Activated CD8-positive, alpha-beta T cell treated with anti-CD3 and anti-CD28 coated beads, Interleukin-2, amount 10 ng/mL, durations not matched to agents 7 days and 5 days (primary cell): Measurements from ENCODE around the gene MBD3. TPM values are rescaled to one million over a fixed set of nuclear protein-coding genes. Genes with fewer than 3 reads are reported as not detected.

Source experiments
- ATAC-seq: fragments of 150-1000 bp; cut with Tn5 transposase; one replicate; pipeline ENCODE4 v1.10.0; 2021; ENCODE audit warnings: moderate library complexity
- CTCF ChIA-PET: fragments of 350-600 bp; sonication (Branson Sonifier 250); formaldehyde crosslinking; loops from one replicate; lab custom pipeline; 2021; ENCODE audit warnings: antibody characterized with exemption; lab: Charles Lee
- POLR2A ChIA-PET: fragments of 350-600 bp; sonication (Branson Sonifier 250); formaldehyde crosslinking; loops from one replicate; lab custom pipeline; 2021; ENCODE audit warnings: antibody characterized with exemption; lab: Charles Lee
- DNase-seq: peaks from one replicate; pipeline ENCODE4 v3.0.0-alpha.2; 2020
- H3K27ac Mint-ChIP-seq: one replicate; pipeline ENCODE4 v1.8.0; 2021; ENCODE audit warnings: mild to moderate bottlenecking, mixed read lengths
- H3K27me3 Mint-ChIP-seq: one replicate; pipeline ENCODE4 v1.8.0; 2021; ENCODE audit warnings: low read depth, mixed read lengths
- H3K36me3 Mint-ChIP-seq: one replicate; pipeline ENCODE4 v1.8.0; 2021; ENCODE audit warnings: low read depth, mixed read lengths
- H3K4me1 Mint-ChIP-seq: one replicate; pipeline ENCODE4 v1.8.0; 2021; ENCODE audit warnings: low read depth, mixed read lengths
- H3K4me3 Mint-ChIP-seq: one replicate; pipeline ENCODE4 v1.8.0; 2021; ENCODE audit warnings: mild to moderate bottlenecking, mixed read lengths
- H3K9me3 Mint-ChIP-seq: one replicate; pipeline ENCODE4 v1.8.0; 2022; ENCODE audit warnings: mixed read lengths; ENCODE audit not compliant: insufficient read depth
- total RNA-seq, 2 experiments: library from RNA; stranded (reverse); gene quantifications; one replicate each; pipeline ENCODE4 v1.2.3, GENCODE V29; 2021

The MBD3 gene
- total RNA-seq, 2 experiments from 2014 or later, result 98.4 to 102 TPM

DNA sequence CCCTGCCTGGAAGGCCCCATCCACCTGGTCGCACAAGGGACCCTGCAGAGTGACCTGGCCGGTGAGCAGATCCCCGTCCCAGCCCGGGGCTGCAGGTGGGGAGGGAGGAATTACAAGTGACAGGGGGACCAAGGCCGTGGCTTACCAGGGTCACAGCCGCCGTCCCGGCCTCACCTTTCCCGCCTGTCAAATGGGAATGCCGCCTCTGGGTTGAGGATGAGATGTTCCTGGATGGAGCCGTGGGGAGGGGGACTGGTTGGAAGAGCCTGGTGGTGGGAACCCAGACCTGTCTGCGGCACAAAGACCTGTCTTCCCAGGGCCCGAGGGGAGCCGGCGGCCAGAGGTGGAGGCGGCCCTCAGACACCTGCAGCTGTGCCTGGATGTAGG is 63.2 kb downstream of the MBD3 start:
- Mint-ChIP-seq H3K36me3 (no peaks in the 10 kb centered on the region), H3K27ac (no peak overlapping the region), H3K27me3 (peaks cover 17% of the 10 kb centered on the region), H3K9me3 (no peaks in the 10 kb centered on the region), H3K4me3 (no peak overlapping the region), H3K4me1 (peaks cover 2% of the 10 kb centered on the region)
- CTCF ChIA-PET, result no interaction called here
- DNase-seq, result no peak
- ATAC-seq, result no peak
- POLR2A ChIA-PET, result no interaction called here

- Mint-ChIP-seq H3K27ac (no peak overlapping the region), H3K4me3 (no peak overlapping the region), H3K9me3 (no peaks in the 10 kb centered on the region), H3K36me3 (no peaks in the 10 kb centered on the region), H3K27me3 (peaks cover 19% of the 10 kb centered on the region), H3K4me1 (peaks cover 2% of the 10 kb centered on the region)
- ChIA-PET POLR2A (no interaction called here), CTCF (no interaction called here)
- no peak for ATAC-seq
- no peak for DNase-seq
Measured at GRCh38 chr19:1528596-1529429, 63.9 kb downstream of the MBD3 start.

- ChIA-PET CTCF (no interaction called here), POLR2A (no interaction called here)
- peaks cover 2% of the 10 kb centered on the region for H3K4me1 Mint-ChIP-seq
- no peak overlapping the region for H3K4me3 Mint-ChIP-seq
- H3K27ac Mint-ChIP-seq, result no peak overlapping the region
- H3K27me3 Mint-ChIP-seq, result peaks cover 23% of the 10 kb centered on the region
- H3K36me3 Mint-ChIP-seq, result no peaks in the 10 kb centered on the region
- no peak for DNase-seq
- no peak for ATAC-seq
- no peaks in the 10 kb centered on the region for H3K9me3 Mint-ChIP-seq
Measured at GRCh38 chr19:1527650-1528309, 64.9 kb downstream of the MBD3 start.

GRCh38 chr19:1526979-1527649 is 65.6 kb downstream of the MBD3 start:
- no peak for DNase-seq
- Mint-ChIP-seq H3K27ac (no peak overlapping the region), H3K36me3 (no peaks in the 10 kb centered on the region), H3K4me1 (peaks cover 2% of the 10 kb centered on the region), H3K27me3 (peaks cover 23% of the 10 kb centered on the region), H3K4me3 (no peak overlapping the region), H3K9me3 (no peaks in the 10 kb centered on the region)
- no peak for ATAC-seq
- POLR2A ChIA-PET, result no interaction called here
- CTCF ChIA-PET, result no interaction called here

- no peaks in the 10 kb centered on the region for H3K9me3 Mint-ChIP-seq
- H3K27me3 Mint-ChIP-seq, result peaks cover 25% of the 10 kb centered on the region
- H3K36me3 Mint-ChIP-seq, result no peaks in the 10 kb centered on the region
- peaks cover 2% of the 10 kb centered on the region for H3K4me1 Mint-ChIP-seq
- ChIA-PET CTCF (no interaction called here), POLR2A (no interaction called here)
- H3K27ac Mint-ChIP-seq, result no peak overlapping the region
- DNase-seq (no peak), ATAC-seq (no peak)
- no peak overlapping the region for H3K4me3 Mint-ChIP-seq
Measured at GRCh38 chr19:1526066-1526778, 66.4 kb downstream of the MBD3 start.

DNA sequence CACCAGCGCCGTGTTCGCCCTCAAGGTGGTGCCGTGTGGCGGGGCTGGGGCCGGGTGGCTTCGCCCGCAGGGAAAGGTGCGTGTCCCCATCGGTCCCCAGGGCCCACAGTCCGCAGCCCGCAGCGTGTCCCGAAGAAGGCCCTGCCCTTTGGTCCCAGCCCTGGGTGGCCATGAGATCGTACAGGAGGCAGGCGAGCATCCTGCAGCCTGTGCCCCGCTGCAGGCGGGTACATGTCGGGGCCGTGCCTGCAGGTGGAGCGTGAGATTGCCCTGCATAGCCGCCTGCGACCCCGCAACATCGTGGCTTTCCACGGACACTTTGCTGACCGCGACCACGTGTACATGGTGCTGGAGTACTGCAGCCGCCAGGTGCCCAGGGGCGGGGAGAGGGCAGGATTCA is 67.3 kb downstream of the MBD3 start:
- DNase-seq (no peak), ATAC-seq (no peak)
- Mint-ChIP-seq H3K9me3 (no peaks in the 10 kb centered on the region), H3K4me3 (no peak overlapping the region), H3K27ac (no peak overlapping the region), H3K4me1 (peaks cover 2% of the 10 kb centered on the region), H3K27me3 (peaks cover 25% of the 10 kb centered on the region), H3K36me3 (no peaks in the 10 kb centered on the region)
- POLR2A ChIA-PET, result no interaction called here
- CTCF ChIA-PET, result no interaction called here

GRCh38 chr19:1524972-1525325 is 67.7 kb downstream of the MBD3 start:
- DNase-seq (no peak), ATAC-seq (no peak)
- Mint-ChIP-seq H3K4me3 (no peak overlapping the region), H3K27ac (no peak overlapping the region), H3K4me1 (peaks cover 2% of the 10 kb centered on the region), H3K36me3 (no peaks in the 10 kb centered on the region), H3K27me3 (peaks cover 25% of the 10 kb centered on the region), H3K9me3 (no peaks in the 10 kb centered on the region)
- CTCF ChIA-PET, result no interaction called here
- POLR2A ChIA-PET, result no interaction called here

DNA sequence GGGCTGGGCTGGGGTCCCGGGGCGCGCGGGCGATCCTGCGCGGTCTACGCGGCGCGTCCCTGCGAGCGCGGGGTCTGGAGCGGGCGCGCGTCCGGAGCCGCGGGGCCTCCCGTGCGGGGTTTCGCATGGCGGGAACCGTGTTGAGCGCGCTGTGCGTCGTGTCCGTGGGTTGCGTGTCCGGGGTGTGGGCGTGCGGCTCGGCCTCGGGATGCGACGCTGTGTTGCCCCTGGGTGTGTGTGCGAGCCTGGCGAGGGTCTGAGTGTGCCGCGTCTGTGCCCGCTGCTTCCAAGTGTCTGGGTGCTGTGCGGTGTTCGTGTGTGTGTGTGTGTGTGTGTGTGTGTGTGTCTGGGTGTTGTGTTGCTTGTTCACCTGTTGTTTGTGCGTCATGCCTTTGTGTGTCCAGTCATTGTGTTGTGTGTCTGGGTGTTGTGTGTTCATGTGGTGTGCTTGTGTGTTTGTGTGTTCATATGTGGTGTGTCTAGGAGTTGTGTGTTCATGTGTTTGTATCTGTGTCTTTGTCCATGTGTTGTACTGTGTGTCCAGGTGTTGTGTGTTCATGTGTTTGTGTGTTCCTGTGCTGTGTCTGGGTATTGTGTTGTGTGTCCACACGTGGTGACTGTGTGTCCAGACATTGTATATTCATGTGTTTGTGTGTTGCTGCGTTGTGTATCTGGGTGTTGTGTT is 68.2 kb downstream of the MBD3 start:
- ATAC-seq (no peak), DNase-seq (no peak)
- no peak overlapping the region for H3K4me3 Mint-ChIP-seq
- ChIA-PET POLR2A (no interaction called here), CTCF (no interaction called here)
- H3K4me1 Mint-ChIP-seq, result peaks cover 2% of the 10 kb centered on the region
- no peak overlapping the region for H3K27ac Mint-ChIP-seq
- H3K27me3 Mint-ChIP-seq, result peaks cover 25% of the 10 kb centered on the region
- no peaks in the 10 kb centered on the region for H3K36me3 Mint-ChIP-seq
- no peaks in the 10 kb centered on the region for H3K9me3 Mint-ChIP-seq

Other genes with a start within 250 kb of the MBD3 start
- gene NDUFS7, start 209.0 kb downstream of the MBD3 start, total RNA-seq, result 100 to 1,000 TPM; 122 to 127 TPM
- 10 to 100 TPM; 26.2 to 26.8 TPM for gene GAMT, start 191.3 kb downstream of the MBD3 start, total RNA-seq
- gene DAZAP1, start 185.3 kb downstream of the MBD3 start, total RNA-seq, result 100 to 1,000 TPM; 264 to 270 TPM
- gene RPS15, start 154.5 kb downstream of the MBD3 start, total RNA-seq, result 1,000 to 10,000 TPM; 1,384 TPM
- not detected for gene APC2, start 142.7 kb downstream of the MBD3 start, total RNA-seq
- 10 to 100 TPM; 33.3 to 38.2 TPM for gene C19orf25, start 113.7 kb downstream of the MBD3 start, total RNA-seq
- gene PCSK4, start 102.5 kb downstream of the MBD3 start, total RNA-seq, result 1 to 10 TPM; 3.4 to 4.1 TPM
- 1 to 10 TPM; 1.7 to 1.9 TPM for gene REEP6, start 101.7 kb downstream of the MBD3 start, total RNA-seq
- 1 to 10 TPM; 2.8 to 3.9 TPM for gene ADAMTSL5, start 79.8 kb downstream of the MBD3 start, total RNA-seq
- gene PLK5, start 68.8 kb downstream of the MBD3 start, total RNA-seq, result not detected
- gene MEX3D, start 24.5 kb downstream of the MBD3 start, total RNA-seq, result 10 to 100 TPM; 12.2 to 12.5 TPM
- 100 to 1,000 TPM; 180 to 195 TPM for gene UQCR11, start 12.6 kb upstream of the MBD3 start, total RNA-seq
- gene TCF3, start 59.8 kb upstream of the MBD3 start, total RNA-seq, result 100 to 1,000 TPM; 130 to 137 TPM
- gene ONECUT3, start 160.6 kb upstream of the MBD3 start, total RNA-seq, result not detected
- 10 to 100 TPM; 20.2 to 27.8 TPM for gene ATP8B3, start 219.4 kb upstream of the MBD3 start, total RNA-seq